HCT116 (cell line): ENCODE data around the gene HACD3.

Experiments
- ATF3 ChIP-seq: IDR thresholded peaks from 2 replicates; pipeline ENCODE4 v1.6.1; 2012
- CEBPB ChIP-seq: IDR thresholded peaks from 2 replicates; pipeline ENCODE4 v1.6.1; 2012; ENCODE audit warnings: low read depth
- EGR1 ChIP-seq: IDR thresholded peaks from 2 replicates; pipeline ENCODE4 v1.6.1; 2012; ENCODE audit warnings: low read depth
- EZH2 ChIP-seq: fragments of 200-600 bp; sonication (generic); IDR thresholded peaks from 2 replicates; pipeline ENCODE4 v1.6.1; 2017; ENCODE audit warnings: antibody characterized with exemption, mixed run types
- JUND ChIP-seq: IDR thresholded peaks from 2 replicates; pipeline ENCODE4 v1.6.1; 2012
- MAX ChIP-seq: IDR thresholded peaks from 2 replicates; pipeline ENCODE4 v1.6.1; 2012
- POLR2A ChIP-seq: IDR thresholded peaks from 2 replicates; pipeline ENCODE4 v1.7.0; 2011; ENCODE audit warnings: borderline replicate concordance; ENCODE audit not compliant: insufficient read depth, insufficient read length; ENCODE audit errors: extremely low read depth
- POLR2AphosphoS5 ChIP-seq: IDR thresholded peaks from 2 replicates; pipeline ENCODE4 v1.6.1; 2011; ENCODE audit warnings: mild to moderate bottlenecking, low read depth, low read length, moderate library complexity
- RAD21 ChIP-seq: IDR thresholded peaks from 2 replicates; pipeline ENCODE4 v1.6.1; 2012; ENCODE audit warnings: low read depth, mild to moderate bottlenecking
- TCF7L2 ChIP-seq: IDR thresholded peaks from 2 replicates; pipeline ENCODE4 v1.7.0; 2011; ENCODE audit warnings: borderline replicate concordance, inconsistent platforms; ENCODE audit not compliant: insufficient read depth, insufficient read length; ENCODE audit errors: extremely low read depth
- YY1 ChIP-seq: IDR thresholded peaks from 2 replicates; pipeline ENCODE4 v1.6.1; 2011; ENCODE audit warnings: low read length, low read depth, moderate library complexity, mild to moderate bottlenecking; ENCODE audit not compliant: insufficient replicate concordance; ENCODE audit errors: extremely low read depth
- ZNF274 ChIP-seq: fragments of 200-500 bp; sonication (Bioruptor generic); IDR thresholded peaks from 2 replicates; pipeline ENCODE4 v1.6.1; 2014; ENCODE audit warnings: mild to moderate bottlenecking, low read depth, low read length, inconsistent platforms
- TF ChIP-seq, protein P1 (sequence below): IDR thresholded peaks from 2 replicates; pipeline ENCODE4 v1.6.1; 2012; ENCODE audit warnings: low read depth
- TF ChIP-seq, protein P2 (sequence below), 3 experiments: fragments of 200-600 bp in 1 of 3; sonication (generic) in 1 of 3; IDR thresholded peaks in 2 of 3; conservative IDR thresholded peaks in 1 of 3; 2 replicates each; pipeline ENCODE4 v1.5.1; 2012 to 2017; ENCODE audit warnings: low read depth in 2 of 3, low read length in 2 of 3, antibody characterized with exemption in 1 of 3, borderline replicate concordance in 1 of 3, control low read depth in 1 of 3, mild to moderate bottlenecking in 1 of 3, mixed read lengths in 1 of 3, mixed run types in 1 of 3, moderate library complexity in 1 of 3; ENCODE audit not compliant: insufficient read depth in 1 of 3

DNA sequence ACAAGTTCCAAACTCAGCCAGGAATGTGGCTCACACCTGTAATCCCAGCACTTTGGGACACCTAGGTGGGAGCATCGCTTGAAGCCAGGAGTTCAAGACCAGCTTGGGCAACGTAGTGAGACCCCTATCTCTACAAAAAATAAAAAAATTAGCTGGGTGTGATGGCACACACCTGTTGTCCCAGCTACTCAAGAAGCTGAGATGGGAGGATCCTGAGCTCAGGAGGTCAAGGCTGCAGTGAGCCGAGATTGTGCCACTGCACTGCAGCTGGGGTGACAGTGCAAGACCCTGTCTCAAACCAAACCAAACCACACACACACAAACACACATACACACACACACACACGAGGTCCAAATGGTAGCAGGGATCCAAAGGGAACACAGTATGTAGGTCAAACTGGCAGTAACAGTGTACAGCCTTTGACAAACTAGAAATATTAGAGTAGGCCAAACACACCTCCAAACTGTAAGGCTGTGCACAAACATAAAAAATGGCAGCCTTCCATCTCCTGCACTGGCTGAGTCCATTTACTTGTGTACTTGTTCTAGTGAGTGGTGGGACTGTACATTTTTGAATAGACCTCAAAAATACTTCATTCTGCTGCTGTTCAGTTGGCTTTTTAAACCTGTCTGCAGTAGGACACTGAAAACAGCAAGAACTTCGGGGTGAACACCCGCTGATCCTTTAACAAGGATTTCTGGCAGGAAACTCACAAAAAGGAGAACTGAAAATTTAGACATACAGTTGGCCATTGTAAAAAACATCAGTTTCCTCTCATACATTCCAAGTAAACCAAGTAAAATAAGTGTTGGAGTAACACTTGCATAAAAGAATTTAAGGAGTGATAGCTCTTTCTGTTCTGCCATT lies 47.1 kb downstream of the HACD3 start:
- TF ChIP-seq EZH2 (no peak), YY1 (no peak), ATF3 (no peak), POLR2AphosphoS5 (no peak), JUND (no peak), POLR2A (no peak), EGR1 (no peak), RAD21 (no peak), MAX (no peak), ZNF274 (no peak), TCF7L2 (no peak), CEBPB (no peak)
- TF ChIP-seq, protein P1, sequence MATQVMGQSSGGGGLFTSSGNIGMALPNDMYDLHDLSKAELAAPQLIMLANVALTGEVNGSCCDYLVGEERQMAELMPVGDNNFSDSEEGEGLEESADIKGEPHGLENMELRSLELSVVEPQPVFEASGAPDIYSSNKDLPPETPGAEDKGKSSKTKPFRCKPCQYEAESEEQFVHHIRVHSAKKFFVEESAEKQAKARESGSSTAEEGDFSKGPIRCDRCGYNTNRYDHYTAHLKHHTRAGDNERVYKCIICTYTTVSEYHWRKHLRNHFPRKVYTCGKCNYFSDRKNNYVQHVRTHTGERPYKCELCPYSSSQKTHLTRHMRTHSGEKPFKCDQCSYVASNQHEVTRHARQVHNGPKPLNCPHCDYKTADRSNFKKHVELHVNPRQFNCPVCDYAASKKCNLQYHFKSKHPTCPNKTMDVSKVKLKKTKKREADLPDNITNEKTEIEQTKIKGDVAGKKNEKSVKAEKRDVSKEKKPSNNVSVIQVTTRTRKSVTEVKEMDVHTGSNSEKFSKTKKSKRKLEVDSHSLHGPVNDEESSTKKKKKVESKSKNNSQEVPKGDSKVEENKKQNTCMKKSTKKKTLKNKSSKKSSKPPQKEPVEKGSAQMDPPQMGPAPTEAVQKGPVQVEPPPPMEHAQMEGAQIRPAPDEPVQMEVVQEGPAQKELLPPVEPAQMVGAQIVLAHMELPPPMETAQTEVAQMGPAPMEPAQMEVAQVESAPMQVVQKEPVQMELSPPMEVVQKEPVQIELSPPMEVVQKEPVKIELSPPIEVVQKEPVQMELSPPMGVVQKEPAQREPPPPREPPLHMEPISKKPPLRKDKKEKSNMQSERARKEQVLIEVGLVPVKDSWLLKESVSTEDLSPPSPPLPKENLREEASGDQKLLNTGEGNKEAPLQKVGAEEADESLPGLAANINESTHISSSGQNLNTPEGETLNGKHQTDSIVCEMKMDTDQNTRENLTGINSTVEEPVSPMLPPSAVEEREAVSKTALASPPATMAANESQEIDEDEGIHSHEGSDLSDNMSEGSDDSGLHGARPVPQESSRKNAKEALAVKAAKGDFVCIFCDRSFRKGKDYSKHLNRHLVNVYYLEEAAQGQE = no peak
- TF ChIP-seq, protein P2, sequence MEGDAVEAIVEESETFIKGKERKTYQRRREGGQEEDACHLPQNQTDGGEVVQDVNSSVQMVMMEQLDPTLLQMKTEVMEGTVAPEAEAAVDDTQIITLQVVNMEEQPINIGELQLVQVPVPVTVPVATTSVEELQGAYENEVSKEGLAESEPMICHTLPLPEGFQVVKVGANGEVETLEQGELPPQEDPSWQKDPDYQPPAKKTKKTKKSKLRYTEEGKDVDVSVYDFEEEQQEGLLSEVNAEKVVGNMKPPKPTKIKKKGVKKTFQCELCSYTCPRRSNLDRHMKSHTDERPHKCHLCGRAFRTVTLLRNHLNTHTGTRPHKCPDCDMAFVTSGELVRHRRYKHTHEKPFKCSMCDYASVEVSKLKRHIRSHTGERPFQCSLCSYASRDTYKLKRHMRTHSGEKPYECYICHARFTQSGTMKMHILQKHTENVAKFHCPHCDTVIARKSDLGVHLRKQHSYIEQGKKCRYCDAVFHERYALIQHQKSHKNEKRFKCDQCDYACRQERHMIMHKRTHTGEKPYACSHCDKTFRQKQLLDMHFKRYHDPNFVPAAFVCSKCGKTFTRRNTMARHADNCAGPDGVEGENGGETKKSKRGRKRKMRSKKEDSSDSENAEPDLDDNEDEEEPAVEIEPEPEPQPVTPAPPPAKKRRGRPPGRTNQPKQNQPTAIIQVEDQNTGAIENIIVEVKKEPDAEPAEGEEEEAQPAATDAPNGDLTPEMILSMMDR (IDR thresholded peaks at IDR 0.05 in 2 of 3, conservative IDR thresholded peaks at IDR 0.05 in 1 of 3; ENCODE audit: borderline replicate concordance in 1 of 3, insufficient read depth in 1 of 3, low read depth in 2 of 3, low read length in 2 of 3) = no peak
